Stomach (tissue), 4 donors: ENCODE measurements around the gene SYT7.

Source experiments
- EP300 ChIP-seq: sonication (generic); formaldehyde crosslinking; IDR thresholded peaks from one replicate; pipeline ENCODE4 v1.6.1; 2017; ENCODE audit warnings: antibody characterized with exemption
- POLR2A ChIP-seq, 4 donors: fragments of 450-650 bp; IDR thresholded peaks; one replicate each; pipeline ENCODE4 v1.6.1; 2016; ENCODE audit warnings: antibody characterized with exemption in 4 of 4, control low read depth in 2 of 4, mild to moderate bottlenecking in 1 of 4, moderate library complexity in 1 of 4

- TF ChIP-seq POLR2A (IDR thresholded peaks at IDR 0.05) (no peak), EP300 (no peak)
Observed at GRCh38 chr11:61607426-61607825, 26.6 kb upstream of the SYT7 start.
